Measurements from ENCODE around the gene UGDH. TPM values are rescaled to one million over a fixed set of nuclear protein-coding genes. Genes with fewer than 3 reads are reported as not detected.

Gene UGDH
- total RNA-seq, 1 donor from 2014 or later: 110 TPM

DNA sequence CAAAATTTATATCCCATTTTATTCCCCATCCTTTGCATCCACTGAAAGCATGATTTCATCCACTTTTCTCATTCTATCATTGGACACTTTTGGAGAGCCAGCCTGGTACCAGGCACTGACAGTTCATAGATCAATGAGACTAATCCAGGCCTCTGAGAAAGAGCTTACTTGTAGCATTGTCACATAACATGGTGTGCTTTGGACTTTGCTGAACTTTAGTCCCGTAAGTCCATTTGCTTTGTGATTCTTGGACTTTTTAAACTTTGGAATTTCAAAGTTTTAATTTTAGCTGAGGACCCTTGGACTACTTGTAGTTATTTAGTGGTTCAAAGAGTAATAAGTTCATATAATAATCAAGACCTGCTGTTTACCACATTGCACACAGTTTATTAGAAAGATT lies 56.8 kb downstream of the UGDH start:
- no peak for TF ChIP-seq CTCF (conservative IDR thresholded peaks at IDR 0.05)
- H3K4me1 Mint-ChIP-seq: peaks cover 8% of the 10 kb centered on the region
- peaks cover 2% of the 10 kb centered on the region for H3K36me3 Mint-ChIP-seq (ENCODE audit: low read depth)
- no peak for DNase-seq (ENCODE audit: low read depth, low spot score)
- H3K27ac Mint-ChIP-seq (ENCODE audit: unreplicated experiment): no peak overlapping the region
- H3K27me3 Mint-ChIP-seq (ENCODE audit: low read depth): no peaks in the 10 kb centered on the region
- no peak overlapping the region for H3K4me3 Mint-ChIP-seq
- H3K9me3 Mint-ChIP-seq: no peaks in the 10 kb centered on the region

DNA sequence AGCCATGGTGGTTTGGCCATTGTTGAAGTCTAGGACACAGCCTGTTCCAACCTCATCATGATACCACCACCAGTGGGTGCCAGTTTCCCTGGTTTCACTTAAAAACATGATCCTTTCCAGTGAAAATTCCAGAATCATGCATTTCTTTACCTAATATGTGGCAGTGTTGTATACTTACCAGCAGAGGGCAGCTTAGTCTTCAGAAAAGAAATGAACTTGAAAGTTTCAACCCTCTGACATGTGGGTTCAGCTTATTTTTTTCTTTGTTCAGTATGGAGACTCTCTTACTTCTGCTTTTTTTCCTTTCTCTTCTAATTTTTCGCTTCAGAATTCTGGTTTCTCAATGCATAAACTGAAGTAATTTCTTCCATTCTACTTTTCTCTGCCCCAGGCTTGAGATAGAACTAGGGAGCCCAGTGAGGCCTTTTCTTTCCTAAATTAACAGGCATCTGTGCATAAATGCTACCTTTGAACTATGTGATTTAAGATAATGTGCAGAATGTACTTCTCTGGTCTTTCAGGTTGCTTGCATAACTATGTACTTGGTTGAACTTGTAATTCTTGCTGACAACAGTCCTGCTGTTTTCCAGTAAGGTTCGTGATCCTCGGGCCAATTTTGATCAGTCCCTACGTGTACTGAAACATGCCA lies 57.7 kb downstream of the UGDH start:
- peak; percentile 24 for DNase-seq (ENCODE audit: low read depth, low spot score)
- peak; percentile 92 for TF ChIP-seq CTCF (conservative IDR thresholded peaks at IDR 0.05)
- Mint-ChIP-seq H3K27ac (ENCODE audit: unreplicated experiment) (peak overlapping the region; percentile 94), H3K36me3 (ENCODE audit: low read depth) (peaks cover 2% of the 10 kb centered on the region), H3K9me3 (no peaks in the 10 kb centered on the region), H3K4me3 (peak overlapping the region; percentile 45), H3K27me3 (ENCODE audit: low read depth) (no peaks in the 10 kb centered on the region), H3K4me1 (peaks cover 8% of the 10 kb centered on the region)

DNA sequence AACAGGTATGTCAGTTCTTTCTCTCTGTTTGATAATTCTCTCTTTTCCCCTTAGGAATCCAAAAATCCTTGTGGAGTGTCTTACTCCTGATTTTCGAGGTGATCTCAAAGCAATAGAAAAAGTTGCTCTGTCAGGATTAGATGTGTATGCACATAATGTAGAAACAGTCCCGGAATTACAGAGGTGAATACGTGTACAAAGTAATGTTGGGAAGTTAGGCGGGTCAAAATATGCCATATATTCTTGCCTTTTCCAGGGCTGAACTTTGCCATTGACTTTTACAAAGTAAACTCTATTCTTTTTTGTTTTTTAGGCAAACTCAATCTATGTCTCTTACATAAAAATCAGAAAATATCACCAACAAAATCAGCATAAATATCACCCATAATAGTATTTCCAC lies 59.8 kb downstream of the UGDH start:
- DNase-seq (ENCODE audit: low read depth, low spot score): no peak
- Mint-ChIP-seq H3K27ac (ENCODE audit: unreplicated experiment) (no peak overlapping the region), H3K27me3 (ENCODE audit: low read depth) (no peaks in the 10 kb centered on the region), H3K36me3 (ENCODE audit: low read depth) (peaks cover 2% of the 10 kb centered on the region), H3K4me1 (peaks cover 8% of the 10 kb centered on the region), H3K9me3 (no peaks in the 10 kb centered on the region), H3K4me3 (no peak overlapping the region)
- TF ChIP-seq CTCF (conservative IDR thresholded peaks at IDR 0.05): no peak

DNA sequence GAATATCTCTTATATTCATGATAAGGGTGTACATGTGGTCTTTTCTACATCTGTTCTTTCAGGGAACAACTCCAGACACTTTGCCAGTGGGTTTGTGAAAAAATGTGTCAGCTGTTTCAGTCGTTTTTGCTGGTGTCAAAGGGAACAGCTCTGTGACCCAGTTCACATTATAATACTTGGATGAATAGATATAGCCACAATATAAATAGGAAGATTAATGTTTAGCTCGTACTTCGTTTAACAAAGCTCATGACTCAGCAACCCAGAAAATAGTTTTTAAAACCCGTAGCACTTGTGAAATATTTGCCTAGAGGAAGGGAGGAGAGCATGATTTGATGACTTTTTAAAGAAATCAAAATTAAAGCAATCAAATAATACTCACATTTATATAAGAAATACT lies 60.5 kb downstream of the UGDH start:
- no peak for TF ChIP-seq CTCF (conservative IDR thresholded peaks at IDR 0.05)
- Mint-ChIP-seq H3K9me3 (no peaks in the 10 kb centered on the region), H3K27me3 (ENCODE audit: low read depth) (no peaks in the 10 kb centered on the region), H3K27ac (ENCODE audit: unreplicated experiment) (no peak overlapping the region), H3K4me3 (no peak overlapping the region), H3K4me1 (peaks cover 8% of the 10 kb centered on the region), H3K36me3 (ENCODE audit: low read depth) (peaks cover 2% of the 10 kb centered on the region)
- no peak for DNase-seq (ENCODE audit: low read depth, low spot score)

- Mint-ChIP-seq H3K36me3 (ENCODE audit: low read depth) (peaks cover 2% of the 10 kb centered on the region), H3K27ac (ENCODE audit: unreplicated experiment) (no peak overlapping the region)
Measured at GRCh38 chr4:39464886-39465501, 62.2 kb downstream of the UGDH start.

More at GRCh38 chr4:39464886-39465501, 62.2 kb downstream of the UGDH start:
- Mint-ChIP-seq H3K9me3 (no peaks in the 10 kb centered on the region), H3K27me3 (ENCODE audit: low read depth) (no peaks in the 10 kb centered on the region), H3K4me3 (no peak overlapping the region), H3K4me1 (peaks cover 9% of the 10 kb centered on the region)
- no peak for DNase-seq (ENCODE audit: low read depth, low spot score)
- TF ChIP-seq CTCF (conservative IDR thresholded peaks at IDR 0.05): no peak

Data from neural crest cell (in vitro differentiated cells).